Loucy (cell line): ENCODE data around the gene NR1H3.

Experiments
- H2AFZ ChIP-seq: fragments of 200-600 bp; sonication (generic); 2 replicates; pipeline ENCODE4 v1.6.0; 2016; ENCODE audit warnings: antibody characterized with exemption, mild to moderate bottlenecking, low read length, moderate library complexity
- H3F3A ChIP-seq: fragments of 200-600 bp; 2 replicates; pipeline ENCODE4 v1.6.0; 2016; ENCODE audit warnings: antibody characterized with exemption, low read depth, mild to moderate bottlenecking
- H3K27me3 ChIP-seq: fragments of 200-600 bp; sonication (generic); 2 replicates; pipeline ENCODE4 v1.6.1; 2014; ENCODE audit warnings: low read length, mild to moderate bottlenecking; ENCODE audit not compliant: insufficient read depth, poor library complexity, severe bottlenecking
- H3K36me3 ChIP-seq: fragments of 200-600 bp; sonication (generic); 2 replicates; pipeline ENCODE4 v1.6.1; 2016; ENCODE audit warnings: low read length; ENCODE audit not compliant: insufficient read depth
- H3K4me1 ChIP-seq: fragments of 200-600 bp; sonication (generic); 2 replicates; pipeline ENCODE4 v1.5.1; 2014; ENCODE audit warnings: low read length, mild to moderate bottlenecking; ENCODE audit not compliant: insufficient read depth, poor library complexity, severe bottlenecking
- H3K4me2 ChIP-seq: fragments of 200-600 bp; sonication (generic); 2 replicates; pipeline ENCODE4 v1.6.0; 2014; ENCODE audit warnings: antibody characterized with exemption, low read length, low read depth, mild to moderate bottlenecking; ENCODE audit not compliant: poor library complexity, severe bottlenecking
- H3K4me3 ChIP-seq: fragments of 200-600 bp; sonication (generic); 2 replicates; pipeline ENCODE4 v1.5.1; 2014; ENCODE audit warnings: low read length, mild to moderate bottlenecking, mixed read lengths; ENCODE audit not compliant: poor library complexity, severe bottlenecking
- H3K79me2 ChIP-seq: fragments of 200-600 bp; sonication (generic); 2 replicates; pipeline ENCODE4 v1.6.1; 2014; ENCODE audit warnings: low read length; ENCODE audit not compliant: insufficient read depth
- H3K9ac ChIP-seq: fragments of 200-600 bp; sonication (generic); 2 replicates; pipeline ENCODE4 v1.6.0; 2014; ENCODE audit warnings: mild to moderate bottlenecking, low read depth, low read length, moderate library complexity; ENCODE audit not compliant: poor library complexity, severe bottlenecking
- H3K9me2 ChIP-seq: fragments of 200-600 bp; sonication (generic); replicated peaks from 2 replicates; pipeline ENCODE4 v1.6.1; 2016; ENCODE audit warnings: low read depth, low read length, mixed read lengths
- H3K9me3 ChIP-seq: fragments of 200-600 bp; sonication (generic); 2 replicates; pipeline ENCODE4 v1.6.1; 2014; ENCODE audit warnings: mild to moderate bottlenecking, antibody characterized with exemption, low read length, low read depth; ENCODE audit not compliant: insufficient read depth
- H4K20me1 ChIP-seq: fragments of 200-600 bp; sonication (generic); 2 replicates; pipeline ENCODE4 v1.6.0; 2014; ENCODE audit warnings: antibody characterized with exemption, low read length, mild to moderate bottlenecking; ENCODE audit not compliant: insufficient read depth, poor library complexity, severe bottlenecking
- EZH2phosphoT487 ChIP-seq: fragments of 200-600 bp; IDR thresholded peaks from 2 replicates; pipeline ENCODE4 v1.6.1; 2018; ENCODE audit warnings: antibody characterized with exemption, mild to moderate bottlenecking, moderate library complexity, borderline replicate concordance
- TF ChIP-seq, protein P1 (sequence below): fragments of 200-600 bp; sonication (generic); conservative IDR thresholded peaks from 2 replicates; pipeline ENCODE4 v1.5.1; 2014; ENCODE audit warnings: mild to moderate bottlenecking, antibody characterized with exemption, low read length

The NR1H3 gene

DNA sequence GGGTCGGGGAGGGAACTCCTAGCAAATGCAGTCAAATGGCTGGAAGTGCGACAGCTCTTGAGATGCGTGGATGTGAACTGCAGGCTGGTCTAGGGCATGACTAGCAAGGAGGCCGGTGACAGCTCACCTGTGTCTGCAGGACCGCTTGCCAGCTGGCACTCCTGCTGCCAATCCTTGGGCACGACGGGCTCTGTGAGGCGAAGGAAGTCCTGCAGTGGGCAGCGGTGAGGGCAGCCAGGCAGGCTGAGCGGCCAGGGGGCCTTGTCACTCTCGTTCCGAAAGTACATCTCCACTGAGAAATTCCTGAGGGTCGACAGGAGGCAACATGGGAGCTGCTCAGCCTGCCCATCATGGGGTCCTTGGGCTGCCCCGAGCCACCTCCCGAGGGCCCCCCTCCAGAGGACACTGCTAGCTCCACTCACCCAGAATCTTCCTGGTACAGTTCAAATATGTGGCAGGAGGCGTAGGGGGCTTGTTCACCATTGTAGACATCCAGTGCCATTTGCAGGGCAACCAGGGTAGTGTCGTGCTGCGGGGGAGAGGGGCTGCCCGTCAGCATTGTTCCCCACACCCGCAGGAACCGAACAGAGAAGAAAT is 15.1 kb upstream of the NR1H3 start:
- Histone ChIP-seq H3K4me3 (no peak overlapping the region), H3K9ac (no peak overlapping the region), H3K4me2 (no peak overlapping the region), H4K20me1 (no peaks in the 10 kb centered on the region), H3K27me3 (no peaks in the 10 kb centered on the region), H2AFZ (no peak overlapping the region), H3K36me3 (peaks cover 34% of the 10 kb centered on the region; the same call in 1 of the 2 replicates), H3K9me3 (no peaks in the 10 kb centered on the region), H3F3A (no peaks in the 10 kb centered on the region), H3K9me2 (no peaks in the 10 kb centered on the region), H3K79me2 (peaks cover 11% of the 10 kb centered on the region), H3K4me1 (peaks cover 9% of the 10 kb centered on the region)
- TF ChIP-seq EZH2phosphoT487 = no peak
- TF ChIP-seq, protein P1, sequence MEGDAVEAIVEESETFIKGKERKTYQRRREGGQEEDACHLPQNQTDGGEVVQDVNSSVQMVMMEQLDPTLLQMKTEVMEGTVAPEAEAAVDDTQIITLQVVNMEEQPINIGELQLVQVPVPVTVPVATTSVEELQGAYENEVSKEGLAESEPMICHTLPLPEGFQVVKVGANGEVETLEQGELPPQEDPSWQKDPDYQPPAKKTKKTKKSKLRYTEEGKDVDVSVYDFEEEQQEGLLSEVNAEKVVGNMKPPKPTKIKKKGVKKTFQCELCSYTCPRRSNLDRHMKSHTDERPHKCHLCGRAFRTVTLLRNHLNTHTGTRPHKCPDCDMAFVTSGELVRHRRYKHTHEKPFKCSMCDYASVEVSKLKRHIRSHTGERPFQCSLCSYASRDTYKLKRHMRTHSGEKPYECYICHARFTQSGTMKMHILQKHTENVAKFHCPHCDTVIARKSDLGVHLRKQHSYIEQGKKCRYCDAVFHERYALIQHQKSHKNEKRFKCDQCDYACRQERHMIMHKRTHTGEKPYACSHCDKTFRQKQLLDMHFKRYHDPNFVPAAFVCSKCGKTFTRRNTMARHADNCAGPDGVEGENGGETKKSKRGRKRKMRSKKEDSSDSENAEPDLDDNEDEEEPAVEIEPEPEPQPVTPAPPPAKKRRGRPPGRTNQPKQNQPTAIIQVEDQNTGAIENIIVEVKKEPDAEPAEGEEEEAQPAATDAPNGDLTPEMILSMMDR = no peak

DNA sequence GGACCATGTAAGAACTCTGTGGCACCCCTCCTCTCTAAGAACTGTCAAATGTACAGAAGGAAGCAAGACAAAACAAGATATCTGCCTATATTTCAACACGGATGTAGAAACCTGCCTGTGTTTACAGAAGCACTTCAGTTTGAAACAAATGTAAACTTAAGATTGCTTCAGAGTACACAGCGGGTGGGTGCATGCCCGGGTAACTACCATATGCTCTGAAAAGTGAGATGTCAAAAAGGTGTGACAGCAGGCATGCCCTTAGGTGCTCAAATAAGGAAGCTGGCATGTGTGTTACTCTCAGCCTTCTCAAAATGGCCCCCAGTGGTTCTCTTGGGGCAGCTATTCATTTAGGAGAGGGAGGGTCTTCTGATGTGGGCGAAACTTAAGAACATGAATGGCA is 14.3 kb upstream of the NR1H3 start:
- peaks cover 34% of the 10 kb centered on the region; the same call in 1 of the 2 replicates for H3K36me3 ChIP-seq
- no peak overlapping the region for H3K4me2 ChIP-seq

DNA sequence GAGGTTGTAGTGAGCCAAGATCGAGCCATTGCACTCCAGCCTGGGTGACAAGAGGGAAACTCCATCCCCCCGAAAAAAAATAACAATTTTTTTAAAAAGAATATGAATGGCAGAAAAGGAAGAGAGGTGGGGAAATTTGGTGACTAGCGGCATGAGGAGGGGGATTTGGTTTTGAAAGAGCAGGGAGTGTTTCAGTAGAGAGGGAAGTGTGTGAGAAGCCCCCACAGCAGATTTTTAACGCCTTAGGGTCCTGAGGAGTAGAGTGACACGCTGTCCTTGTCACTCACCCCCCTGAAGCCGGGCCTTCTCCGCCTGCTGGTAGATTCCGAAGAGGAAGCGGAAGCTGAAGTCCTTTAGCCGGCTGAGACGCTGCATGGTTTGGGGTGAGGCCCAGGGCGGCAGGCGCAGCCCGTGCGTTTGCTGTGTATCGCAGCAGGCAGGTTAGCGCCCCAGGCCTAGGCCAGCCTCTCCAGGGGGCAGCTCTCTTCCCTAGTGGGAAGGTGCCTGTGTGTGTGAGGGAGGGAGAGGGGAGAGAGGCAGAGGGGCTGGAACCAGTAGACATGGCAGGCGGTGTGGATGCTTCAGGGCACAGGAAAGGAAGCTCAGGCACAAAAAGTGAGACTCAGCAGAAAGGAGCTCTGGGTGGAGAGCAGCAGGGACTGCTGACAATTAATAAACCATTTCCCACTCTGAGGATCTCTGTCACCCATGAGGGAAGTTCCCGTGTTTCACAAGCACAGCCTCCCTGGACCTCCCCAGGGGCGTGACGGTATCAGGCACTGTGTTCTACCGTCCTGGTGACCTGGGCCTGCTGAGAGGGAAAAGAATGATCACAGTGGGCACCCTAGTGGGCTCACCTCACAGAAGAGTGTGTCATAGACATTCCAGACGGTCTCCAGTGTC is 13.1 kb upstream of the NR1H3 start:
- H3K9me3 ChIP-seq = no peaks in the 10 kb centered on the region
- no peak overlapping the region for H3K4me3 ChIP-seq
- no peaks in the 10 kb centered on the region for H4K20me1 ChIP-seq
- H3F3A ChIP-seq = no peaks in the 10 kb centered on the region
- no peak overlapping the region for H3K9ac ChIP-seq
- H3K4me1 ChIP-seq = peaks cover 20% of the 10 kb centered on the region
- TF ChIP-seq EZH2phosphoT487 = no peak
- TF ChIP-seq, protein P1 = no peak
- peaks cover 27% of the 10 kb centered on the region for H3K79me2 ChIP-seq
- H3K27me3 ChIP-seq = no peaks in the 10 kb centered on the region
- H3K4me2 ChIP-seq = no peak overlapping the region
- H3K36me3 ChIP-seq = peaks cover 23% of the 10 kb centered on the region; the same call in 1 of the 2 replicates
- no peak overlapping the region for H2AFZ ChIP-seq
- no peaks in the 10 kb centered on the region for H3K9me2 ChIP-seq

More for the DNA sequence above, 14.3 kb upstream of the NR1H3 start:
- no peaks in the 10 kb centered on the region for H3K9me3 ChIP-seq
- H4K20me1 ChIP-seq = no peaks in the 10 kb centered on the region
- TF ChIP-seq, protein P1 = no peak
- TF ChIP-seq EZH2phosphoT487 = no peak
- no peak overlapping the region for H2AFZ ChIP-seq
- no peak overlapping the region for H3K4me3 ChIP-seq
- H3K4me1 ChIP-seq = peaks cover 14% of the 10 kb centered on the region
- H3K9me2 ChIP-seq = no peaks in the 10 kb centered on the region
- H3K9ac ChIP-seq = no peak overlapping the region
- peaks cover 19% of the 10 kb centered on the region for H3K79me2 ChIP-seq
- H3F3A ChIP-seq = no peaks in the 10 kb centered on the region
- no peaks in the 10 kb centered on the region for H3K27me3 ChIP-seq
